ENCODE measurements around the gene MRPS2.
"Not testable (repeated sequence)": the region's sequence is repeated elsewhere in the genome, so short reads cannot be mapped to it uniquely, and the experiment has no call there.

MRPS2 gene

GRCh38 chr9:135534826-135535225, 34.3 kb downstream of the MRPS2 start:
- not testable (repeated sequence) for DNase-seq

GRCh38 chr9:135535631-135536030, 35.1 kb downstream of the MRPS2 start:
- DNase-seq: not testable (repeated sequence)

GRCh38 chr9:135536216-135536615, 35.7 kb downstream of the MRPS2 start:
- no peak for DNase-seq

- not testable (repeated sequence) for DNase-seq
Measured at GRCh38 chr9:135543262-135543894, 42.9 kb downstream of the MRPS2 start.

GRCh38 chr9:135544981-135545635, 44.6 kb downstream of the MRPS2 start:
- DNase-seq: no peak

- not testable (repeated sequence) for DNase-seq
Measured at GRCh38 chr9:135545646-135546176, 45.2 kb downstream of the MRPS2 start, which contains the start of gene OBP2A. Gene OBP2A, plus strand, starts transcription at chr9:135546126. Its CDS starts 55 bp downstream, at chr9:135546181.

GRCh38 chr9:135546792-135547617, 46.5 kb downstream of the MRPS2 start:
- DNase-seq: not testable (repeated sequence)

GRCh38 chr9:135547756-135548736, 47.6 kb downstream of the MRPS2 start:
- no peak for DNase-seq

- DNase-seq: not testable (repeated sequence)
Measured at GRCh38 chr9:135549478-135550343, 49.2 kb downstream of the MRPS2 start.

- no peak for DNase-seq
Measured at GRCh38 chr9:135550344-135550918, 49.9 kb downstream of the MRPS2 start.

- no peak for DNase-seq
Measured at GRCh38 chr9:135551031-135551430, 50.5 kb downstream of the MRPS2 start.

GRCh38 chr9:135551456-135551855, 51.0 kb downstream of the MRPS2 start:
- DNase-seq: no peak

GRCh38 chr9:135552021-135552697, 51.7 kb downstream of the MRPS2 start:
- no peak for DNase-seq

- no peak for DNase-seq
Measured at GRCh38 chr9:135552698-135553171, 52.3 kb downstream of the MRPS2 start.
